Measurements from ENCODE around the gene TNS1.

DNA sequence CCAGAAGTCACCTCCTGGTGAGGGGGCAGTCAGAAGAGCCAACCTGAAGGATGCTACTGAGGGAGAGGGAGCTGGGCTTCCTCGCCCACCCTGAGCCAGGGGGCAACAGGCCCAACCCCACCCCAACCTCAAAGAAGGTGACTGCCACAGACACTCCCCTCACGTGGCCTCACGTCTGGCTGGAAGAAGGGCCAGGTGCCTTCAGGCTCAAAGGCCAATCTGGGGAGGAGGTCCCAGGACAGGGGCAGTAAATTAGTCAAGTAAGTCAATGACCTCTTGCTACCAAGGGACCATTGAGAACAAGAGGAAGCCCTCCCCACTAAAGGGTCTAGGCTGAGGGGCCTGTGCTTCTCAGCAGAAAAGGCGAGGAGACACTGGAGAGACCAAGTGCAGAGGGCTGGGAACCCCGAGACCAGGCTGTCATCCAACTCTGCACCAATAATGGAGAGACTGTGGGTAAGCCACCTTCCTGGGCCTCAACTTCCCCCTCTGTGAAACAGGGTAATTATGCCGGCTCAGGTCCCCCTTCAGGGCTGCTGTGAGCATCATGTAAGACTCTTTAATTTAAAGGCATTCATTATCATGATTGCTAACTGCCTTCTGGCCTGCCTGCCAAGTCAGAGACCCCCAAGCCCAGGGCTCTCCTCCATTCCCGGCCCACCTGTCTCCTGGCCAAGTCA is 20.2 kb upstream of the TNS1 start:
- TF ChIP-seq CTCF (IDR thresholded peaks at IDR 0.05) (no peak), POLR2A (IDR thresholded peaks at IDR 0.05) (no peak)

Data from Peyer's patch (tissue), 4 donors.